ENCODE measurements around the gene HDGFL2.
A peak's percentile ranks its signal among the peaks of the same experiment; 100 is the strongest.

The HDGFL2 gene

GRCh38 chr19:4441994-4442818 is 29.9 kb upstream of the HDGFL2 start:
- peak; percentile 69 for ATAC-seq

GRCh38 chr19:4442819-4443146 is 29.3 kb upstream of the HDGFL2 start:
- Mint-ChIP-seq H3K9me3 (no peaks in the 10 kb centered on the region), H3K4me1 (peaks cover 19% of the 10 kb centered on the region), H3K27ac (peak overlapping the region; percentile 84), H3K36me3 (peaks cover 18% of the 10 kb centered on the region), H3K27me3 (no peaks in the 10 kb centered on the region), H3K4me3 (no peak overlapping the region)
- ATAC-seq = no peak

More at GRCh38 chr19:4441994-4442818, 29.9 kb upstream of the HDGFL2 start:
- H3K27ac Mint-ChIP-seq = peak overlapping the region; percentile 84
- peak overlapping the region; percentile 76 for H3K4me3 Mint-ChIP-seq
- H3K9me3 Mint-ChIP-seq = no peaks in the 10 kb centered on the region
- peaks cover 18% of the 10 kb centered on the region for H3K36me3 Mint-ChIP-seq
- no peaks in the 10 kb centered on the region for H3K27me3 Mint-ChIP-seq
- peaks cover 19% of the 10 kb centered on the region for H3K4me1 Mint-ChIP-seq

GRCh38 chr19:4443188-4443587 is 28.9 kb upstream of the HDGFL2 start:
- Mint-ChIP-seq H3K36me3 (peaks cover 19% of the 10 kb centered on the region), H3K27ac (peak overlapping the region; percentile 84)

GRCh38 chr19:4443966-4444764 is 27.9 kb upstream of the HDGFL2 start:
- Mint-ChIP-seq H3K36me3 (peaks cover 28% of the 10 kb centered on the region), H3K9me3 (no peaks in the 10 kb centered on the region), H3K4me1 (peaks cover 19% of the 10 kb centered on the region), H3K27ac (no peak overlapping the region), H3K27me3 (no peaks in the 10 kb centered on the region), H3K4me3 (no peak overlapping the region)
- ATAC-seq = no peak

More at GRCh38 chr19:4443188-4443587, 28.9 kb upstream of the HDGFL2 start:
- Mint-ChIP-seq H3K27me3 (no peaks in the 10 kb centered on the region), H3K9me3 (no peaks in the 10 kb centered on the region), H3K4me3 (no peak overlapping the region), H3K4me1 (peaks cover 19% of the 10 kb centered on the region)
- ATAC-seq = no peak

- Mint-ChIP-seq H3K4me1 (peaks cover 19% of the 10 kb centered on the region), H3K27me3 (no peaks in the 10 kb centered on the region), H3K4me3 (no peak overlapping the region), H3K27ac (no peak overlapping the region), H3K36me3 (peaks cover 28% of the 10 kb centered on the region), H3K9me3 (no peaks in the 10 kb centered on the region)
- ATAC-seq = no peak
These were observed 27.0 kb upstream of the HDGFL2 start for GRCh38 chr19:4444765-4445741.

- peaks cover 29% of the 10 kb centered on the region for H3K36me3 Mint-ChIP-seq
- no peaks in the 10 kb centered on the region for H3K9me3 Mint-ChIP-seq
- no peak overlapping the region for H3K4me3 Mint-ChIP-seq
These were observed 26.0 kb upstream of the HDGFL2 start for GRCh38 chr19:4445963-4446703.

GRCh38 chr19:4446704-4447200 is 25.3 kb upstream of the HDGFL2 start:
- Mint-ChIP-seq H3K4me1 (peaks cover 18% of the 10 kb centered on the region), H3K27me3 (no peaks in the 10 kb centered on the region), H3K36me3 (peaks cover 30% of the 10 kb centered on the region), H3K9me3 (no peaks in the 10 kb centered on the region), H3K27ac (no peak overlapping the region), H3K4me3 (no peak overlapping the region)
- ATAC-seq = no peak

More at GRCh38 chr19:4445963-4446703, 26.0 kb upstream of the HDGFL2 start:
- no peak overlapping the region for H3K27ac Mint-ChIP-seq
- no peak for ATAC-seq
- peaks cover 19% of the 10 kb centered on the region for H3K4me1 Mint-ChIP-seq
- no peaks in the 10 kb centered on the region for H3K27me3 Mint-ChIP-seq

GRCh38 chr19:4447327-4448146 is 24.6 kb upstream of the HDGFL2 start:
- H3K9me3 Mint-ChIP-seq = no peaks in the 10 kb centered on the region
- H3K27ac Mint-ChIP-seq = no peak overlapping the region

GRCh38 chr19:4448147-4448985 is 23.7 kb upstream of the HDGFL2 start:
- peaks cover 2% of the 10 kb centered on the region for H3K4me1 Mint-ChIP-seq
- no peak overlapping the region for H3K27ac Mint-ChIP-seq
- ATAC-seq = no peak
- no peaks in the 10 kb centered on the region for H3K9me3 Mint-ChIP-seq
- H3K27me3 Mint-ChIP-seq = no peaks in the 10 kb centered on the region
- no peak overlapping the region for H3K4me3 Mint-ChIP-seq
- H3K36me3 Mint-ChIP-seq = peaks cover 46% of the 10 kb centered on the region

More at GRCh38 chr19:4447327-4448146, 24.6 kb upstream of the HDGFL2 start:
- ATAC-seq = no peak
- H3K4me1 Mint-ChIP-seq = peaks cover 11% of the 10 kb centered on the region
- H3K27me3 Mint-ChIP-seq = no peaks in the 10 kb centered on the region
- peaks cover 38% of the 10 kb centered on the region for H3K36me3 Mint-ChIP-seq
- H3K4me3 Mint-ChIP-seq = no peak overlapping the region

- no peaks in the 10 kb centered on the region for H3K27me3 Mint-ChIP-seq
- no peak overlapping the region for H3K4me3 Mint-ChIP-seq
- no peak for ATAC-seq
- no peak overlapping the region for H3K27ac Mint-ChIP-seq
- no peaks in the 10 kb centered on the region for H3K9me3 Mint-ChIP-seq
- no peaks in the 10 kb centered on the region for H3K4me1 Mint-ChIP-seq
- H3K36me3 Mint-ChIP-seq = peaks cover 48% of the 10 kb centered on the region
These were observed 23.0 kb upstream of the HDGFL2 start for GRCh38 chr19:4449022-4449638.

- no peak overlapping the region for H3K27ac Mint-ChIP-seq
- ATAC-seq = no peak
- H3K4me1 Mint-ChIP-seq = no peaks in the 10 kb centered on the region
- no peaks in the 10 kb centered on the region for H3K9me3 Mint-ChIP-seq
- peaks cover 48% of the 10 kb centered on the region for H3K36me3 Mint-ChIP-seq
- H3K4me3 Mint-ChIP-seq = no peak overlapping the region
- H3K27me3 Mint-ChIP-seq = no peaks in the 10 kb centered on the region
These were observed 22.5 kb upstream of the HDGFL2 start for GRCh38 chr19:4449639-4450028.

GRCh38 chr19:4452230-4452990 is 19.7 kb upstream of the HDGFL2 start:
- no peaks in the 10 kb centered on the region for H3K27me3 Mint-ChIP-seq
- H3K27ac Mint-ChIP-seq = no peak overlapping the region
- peaks cover 43% of the 10 kb centered on the region for H3K36me3 Mint-ChIP-seq
- peaks cover 24% of the 10 kb centered on the region for H3K4me1 Mint-ChIP-seq
- H3K4me3 Mint-ChIP-seq = no peak overlapping the region
- ATAC-seq = no peak
- no peaks in the 10 kb centered on the region for H3K9me3 Mint-ChIP-seq

All from stimulated activated memory B cell treated with anti-CD40 and anti-IgM and Interleukin-4, amounts not matched to agents 10 μg/mL and 1 μg/mL and 100 μg/mL, for 72 hours (primary cell).